ENCODE data around the gene GTPBP4.

GTPBP4 gene

DNA sequence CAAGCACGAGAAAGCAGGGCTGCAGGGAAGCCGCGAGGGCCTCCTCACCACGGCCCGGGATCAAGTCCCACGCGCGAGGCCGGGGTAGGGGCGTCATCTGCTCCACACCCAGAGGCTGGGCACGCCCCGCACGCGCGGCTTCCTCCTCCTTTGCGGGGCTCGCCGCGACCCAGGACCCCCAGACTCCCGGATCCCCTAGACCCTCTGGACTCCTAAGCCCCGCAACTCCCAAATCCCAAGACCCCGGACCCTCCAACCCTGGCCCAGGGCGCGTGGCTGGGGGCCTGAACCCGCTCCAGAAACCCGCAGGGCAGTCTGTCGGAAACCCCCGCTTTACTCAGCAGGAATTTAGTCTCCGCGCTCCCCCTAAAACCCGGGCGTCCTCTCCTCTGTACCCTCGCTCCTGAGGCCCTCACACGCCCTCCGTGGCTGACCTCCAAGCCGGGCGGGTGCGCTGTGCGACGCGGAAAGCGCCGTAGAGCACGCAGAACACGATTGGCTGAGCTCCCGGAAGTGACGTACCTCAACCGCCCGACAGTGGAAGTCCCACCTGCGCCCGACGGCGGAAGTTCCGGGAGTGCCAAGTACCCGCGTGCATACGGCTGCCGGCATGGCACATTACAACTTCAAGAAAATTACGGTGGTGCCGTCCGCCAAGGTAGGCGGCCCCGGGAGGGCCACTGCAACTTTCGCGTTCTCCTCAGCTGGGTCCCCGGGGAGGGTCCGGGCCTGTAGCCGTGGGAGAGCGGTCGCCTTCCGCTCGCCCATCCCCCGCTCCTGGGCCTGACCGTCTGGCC lies at the start of gene GTPBP4:
Gene GTPBP4, plus strand, starts transcription at position 565 of the 797 bp plus-strand sequence. Its CDS starts 46 bp downstream, at position 611.
- DNase-seq = peak; percentile 95 to 97

GRCh38 chr10:938941-939678 lies 49.1 kb upstream of the GTPBP4 start:
- no peak for DNase-seq

- DNase-seq = no peak
Observed at GRCh38 chr10:943334-944033, 44.8 kb upstream of the GTPBP4 start.

DNA sequence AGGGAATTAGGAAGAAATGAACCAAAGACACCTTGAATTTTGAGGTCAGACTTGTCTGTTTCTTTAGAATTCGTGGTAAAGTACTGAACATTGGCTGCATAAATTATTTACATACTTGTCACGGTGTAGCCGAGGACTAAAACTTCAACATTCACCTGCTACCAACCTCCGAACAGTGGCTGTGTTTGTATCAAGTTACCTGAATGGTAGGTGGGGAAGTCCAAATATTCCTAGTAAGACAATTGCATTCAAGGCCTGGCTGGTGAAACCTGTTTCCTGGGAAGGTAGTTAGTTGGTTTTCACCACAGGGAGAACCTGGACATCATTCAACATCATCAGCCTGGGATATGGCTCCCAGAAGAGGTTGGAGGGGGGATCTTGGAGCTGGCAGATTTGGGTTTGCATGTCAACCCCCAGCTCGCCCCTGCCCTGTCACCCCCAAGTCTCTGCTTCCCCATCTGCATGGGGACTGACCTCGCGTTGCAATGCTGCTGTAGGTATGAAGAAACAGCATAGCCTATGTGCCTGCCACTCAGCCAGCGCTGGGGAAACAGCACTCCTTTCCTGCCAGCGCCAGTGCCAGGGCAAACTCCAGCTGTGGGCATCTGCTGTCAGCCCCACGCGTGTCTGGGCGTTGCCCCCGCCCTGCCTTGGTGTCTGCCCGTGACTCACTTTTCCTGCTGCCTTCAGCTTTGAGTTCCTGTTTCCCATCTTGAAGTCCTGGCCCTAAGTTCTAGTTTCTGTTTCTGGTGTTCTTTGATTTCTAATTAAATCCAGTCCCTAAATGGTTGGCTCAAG lies 44.0 kb upstream of the GTPBP4 start:
- DNase-seq = peak; percentile 41 to 51

- no peak for DNase-seq
Observed at GRCh38 chr10:945778-946177, 42.5 kb upstream of the GTPBP4 start.

DNA sequence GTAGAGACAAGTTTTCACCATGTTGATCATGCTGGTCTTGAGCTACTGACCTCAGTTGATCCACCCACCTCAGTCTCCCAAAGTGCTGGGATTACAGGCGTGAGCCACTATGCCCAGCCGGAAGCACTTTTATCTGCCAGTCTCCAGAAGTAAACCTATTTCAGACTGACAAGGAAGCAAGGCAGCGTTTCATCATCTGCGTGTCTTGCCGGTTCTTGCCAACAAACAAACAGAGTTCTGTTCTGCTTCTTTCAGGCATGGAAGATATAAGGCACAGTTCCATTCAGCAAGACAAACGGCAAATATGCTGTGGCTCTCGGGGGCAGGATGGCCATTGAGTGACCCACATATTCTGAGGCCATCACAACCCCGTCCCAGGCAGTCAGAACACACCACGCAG lies 41.2 kb upstream of the GTPBP4 start:
- DNase-seq = no peak

DNA sequence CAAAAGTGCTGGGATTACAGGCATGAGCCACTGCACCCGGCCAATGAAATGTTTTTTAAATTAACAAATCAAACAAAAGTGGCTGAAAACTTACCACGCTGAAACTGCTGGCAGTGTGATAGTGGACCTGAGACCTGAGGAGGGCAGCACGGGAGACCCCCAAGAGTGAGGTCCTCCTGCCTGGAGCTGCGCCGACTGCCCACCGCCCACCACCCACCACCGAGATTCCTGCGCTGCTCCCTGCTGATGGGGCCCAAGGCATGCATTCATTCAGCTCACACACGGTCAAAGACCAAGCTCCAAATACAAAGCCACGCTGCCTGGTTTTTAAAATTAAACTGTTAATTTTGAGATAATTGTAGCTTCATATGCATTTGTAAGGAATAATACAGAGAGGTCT lies 40.4 kb upstream of the GTPBP4 start:
- DNase-seq = no peak

DNA sequence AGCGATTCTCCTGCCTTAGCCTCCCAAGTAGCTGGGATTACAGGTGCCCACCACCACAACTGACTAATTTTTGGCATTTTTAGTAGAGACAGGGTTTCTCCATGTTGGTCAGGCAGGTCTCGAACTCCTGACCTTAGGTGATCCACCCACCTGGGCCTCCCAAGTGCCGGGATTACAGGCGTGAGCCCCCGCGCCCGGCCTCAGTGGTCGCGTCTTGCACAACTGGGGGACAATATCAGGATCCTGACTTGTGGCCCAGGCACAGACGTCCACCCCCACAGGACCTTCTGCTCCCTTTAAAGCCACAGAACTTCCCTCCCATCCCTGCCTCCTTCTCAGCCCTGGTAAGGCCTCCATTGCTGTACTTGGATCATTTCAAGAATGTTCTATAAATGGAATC lies 39.9 kb upstream of the GTPBP4 start:
- no peak for DNase-seq

DNA sequence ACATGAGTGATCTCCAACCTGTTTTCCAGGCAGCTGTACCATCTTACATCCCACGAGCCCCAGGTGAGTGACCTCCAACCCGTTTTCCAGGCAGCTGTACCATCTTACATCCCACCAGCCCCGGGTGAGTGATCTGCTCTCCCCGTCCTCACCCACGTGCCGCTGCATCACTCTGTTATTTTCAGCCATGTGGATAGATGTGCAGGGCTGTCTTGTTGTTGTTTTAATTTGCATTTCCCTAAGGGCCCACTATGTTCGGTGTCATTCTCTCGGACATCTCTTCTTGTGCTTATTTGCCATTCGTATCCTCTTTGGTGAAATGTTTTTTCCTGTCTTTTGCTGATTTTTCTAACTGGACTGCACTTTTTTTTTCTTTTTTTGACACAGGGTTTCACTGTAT lies 38.8 kb upstream of the GTPBP4 start:
- no peak for DNase-seq

GRCh38 chr10:953836-954235 lies 34.4 kb upstream of the GTPBP4 start:
- no peak for DNase-seq

DNA sequence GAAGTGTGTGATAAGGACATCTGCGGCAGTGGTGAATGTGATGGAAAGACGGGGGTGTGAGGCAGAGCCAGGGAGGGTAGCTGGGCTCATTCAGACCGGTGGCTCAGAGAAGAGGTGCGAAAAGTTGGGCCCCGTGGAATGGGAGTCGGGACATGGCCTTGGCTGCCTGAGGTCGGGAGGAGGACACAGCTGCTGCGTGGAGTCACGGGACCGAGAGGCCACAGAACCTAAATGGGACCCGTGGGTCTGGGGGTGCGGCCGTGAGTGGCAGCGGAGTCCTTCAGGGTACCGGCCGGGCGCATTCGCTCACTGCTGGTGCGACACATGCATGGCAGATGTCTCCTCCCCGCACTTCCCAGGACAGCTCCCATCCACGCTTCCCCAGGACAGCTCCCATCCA lies 33.8 kb upstream of the GTPBP4 start:
- DNase-seq = no peak

DNA sequence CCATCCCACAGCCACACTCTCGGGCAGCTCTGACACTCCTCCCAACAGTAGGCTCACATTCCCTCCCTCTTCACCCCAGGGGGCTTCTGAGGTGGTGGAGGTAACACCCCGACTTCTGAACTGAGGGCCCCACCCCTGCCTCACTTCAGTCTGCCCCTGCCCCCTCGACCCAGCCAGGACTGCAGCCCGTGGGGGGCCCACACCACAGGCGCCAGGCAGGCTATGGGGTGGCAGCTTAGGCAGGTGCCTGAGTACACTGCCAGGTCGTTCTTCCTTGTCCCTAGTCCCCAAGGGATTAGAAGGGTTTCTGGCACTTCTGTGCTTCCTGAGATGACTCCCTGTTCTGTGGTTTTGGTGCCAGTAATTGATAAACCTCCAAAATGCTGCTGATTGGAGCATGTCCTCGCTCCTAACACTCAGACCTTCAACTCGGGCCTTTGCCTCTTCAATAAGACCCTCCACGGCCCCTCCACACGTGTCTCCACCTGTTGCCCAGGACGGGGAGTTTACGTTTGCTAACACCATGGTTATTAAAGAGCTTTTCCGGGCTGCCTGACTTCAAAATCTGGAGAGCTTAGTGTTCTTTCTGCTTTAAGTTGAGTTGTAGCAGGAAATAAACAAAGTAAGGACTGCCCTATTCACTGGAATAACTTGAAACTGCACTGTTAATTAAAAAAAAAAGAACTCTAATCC lies 33.0 kb upstream of the GTPBP4 start:
- no peak for DNase-seq

DNA sequence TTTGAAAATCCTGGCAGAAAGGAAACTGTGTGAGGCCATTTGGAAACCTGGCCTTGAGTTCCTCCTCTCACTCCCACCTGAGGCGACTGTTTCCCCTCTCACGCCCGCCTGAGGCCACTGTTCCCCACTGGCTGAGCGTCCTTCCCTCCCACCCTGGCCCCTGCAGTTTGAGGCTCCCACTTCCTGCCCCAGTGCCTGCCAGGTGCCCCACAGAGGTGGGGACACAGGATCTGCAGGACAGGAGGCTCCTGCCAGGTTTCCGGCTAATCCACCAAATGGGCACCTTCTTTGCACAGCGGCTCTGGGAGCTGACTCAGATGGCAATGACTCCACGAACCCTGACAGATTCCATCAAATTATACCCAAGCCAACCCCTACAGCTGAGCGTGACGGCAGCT lies 32.4 kb upstream of the GTPBP4 start:
- no peak for DNase-seq

DNA sequence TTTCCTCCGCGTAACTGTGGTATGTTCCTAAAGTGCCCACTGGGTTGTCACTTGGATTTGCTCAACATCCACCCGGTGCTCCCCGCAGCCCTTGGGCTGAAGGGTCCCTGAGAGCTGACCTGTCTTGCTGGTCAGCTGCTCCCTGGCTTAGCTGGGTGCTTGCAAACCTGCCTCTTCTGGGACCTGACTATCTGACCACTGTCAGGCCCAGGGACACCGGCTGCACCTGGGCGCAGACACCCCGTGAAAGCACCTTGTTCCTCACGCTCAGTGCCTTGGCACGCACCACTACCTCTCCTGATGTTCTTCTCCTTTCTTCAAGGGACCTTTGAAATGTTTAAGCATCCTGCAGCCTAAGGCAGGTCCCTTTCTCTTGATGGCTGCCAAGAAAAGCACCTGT lies 30.1 kb upstream of the GTPBP4 start:
- no peak for DNase-seq

GRCh38 chr10:958856-959255 lies 29.4 kb upstream of the GTPBP4 start:
- no peak for DNase-seq

GRCh38 chr10:962342-962741 lies 25.9 kb upstream of the GTPBP4 start:
- DNase-seq = no peak

DNA sequence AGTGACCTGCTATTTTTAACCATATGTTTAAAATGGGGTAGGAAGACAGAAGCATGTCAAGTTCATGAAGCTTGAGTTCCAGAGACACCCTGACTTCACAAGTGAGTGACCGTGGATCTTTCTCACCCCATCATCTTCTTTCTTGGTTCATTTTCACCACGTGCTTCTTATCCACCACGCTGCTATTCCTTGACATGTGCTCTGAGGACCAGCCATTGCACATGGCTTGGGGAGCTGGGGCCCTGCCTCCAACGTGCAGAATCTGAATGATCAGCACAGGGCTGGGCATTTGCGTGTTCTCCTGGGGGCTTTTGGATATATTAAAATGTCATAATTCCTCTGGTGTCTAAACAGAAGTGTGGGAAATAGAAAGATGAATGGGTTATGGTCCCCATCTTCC lies 25.0 kb upstream of the GTPBP4 start:
- DNase-seq = no peak

DNA sequence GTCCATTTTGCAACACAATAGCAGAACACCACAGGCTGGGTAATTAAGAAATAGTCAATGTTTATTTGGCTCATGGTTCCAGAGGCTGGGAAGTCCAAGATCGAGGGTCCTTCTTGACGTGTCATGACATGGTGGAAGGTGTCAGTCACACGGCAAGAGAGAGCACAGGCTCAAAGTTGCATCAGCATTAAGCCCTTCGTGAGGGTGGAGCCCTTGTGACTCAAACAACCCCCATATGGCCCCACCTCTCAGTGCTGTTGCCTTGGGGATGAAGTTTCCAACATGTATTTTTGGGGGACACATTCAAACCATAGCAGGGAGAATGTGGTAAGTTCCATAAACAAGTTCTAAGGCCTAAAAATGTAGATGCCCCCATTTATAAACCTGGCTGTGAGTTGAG lies 24.6 kb upstream of the GTPBP4 start:
- DNase-seq = no peak

DNA sequence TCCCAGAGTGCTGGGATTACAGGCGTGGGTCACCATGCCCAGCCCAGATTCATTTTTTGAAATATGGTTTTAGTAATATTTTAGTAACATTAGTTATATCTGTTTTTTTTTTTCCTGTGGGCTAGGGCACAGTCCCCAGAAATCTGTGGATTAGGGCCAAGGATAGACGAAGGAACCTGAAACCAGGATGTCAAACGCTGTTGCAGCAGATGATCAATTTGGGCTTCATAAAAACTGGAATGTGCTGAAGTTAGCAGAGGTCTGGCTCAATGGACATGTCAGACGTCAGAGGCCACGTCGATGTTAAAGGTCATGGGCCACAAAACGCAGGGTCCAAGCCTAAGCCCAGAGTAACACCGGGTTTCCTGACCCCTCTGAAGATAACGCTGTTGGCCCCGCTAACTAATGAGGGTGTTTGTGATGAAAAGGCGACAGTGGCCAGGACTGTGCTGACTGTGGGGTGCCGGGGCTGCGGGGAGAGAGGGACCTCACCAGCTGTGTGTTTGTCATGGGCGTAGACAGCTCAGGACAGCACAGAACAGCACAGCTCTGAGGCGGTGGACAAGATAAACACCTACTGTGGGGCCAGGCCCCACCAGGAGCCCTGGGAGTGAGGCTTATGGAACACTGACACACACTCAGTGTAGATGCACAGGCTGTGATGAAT lies 23.8 kb upstream of the GTPBP4 start:
- no peak for DNase-seq

DNA sequence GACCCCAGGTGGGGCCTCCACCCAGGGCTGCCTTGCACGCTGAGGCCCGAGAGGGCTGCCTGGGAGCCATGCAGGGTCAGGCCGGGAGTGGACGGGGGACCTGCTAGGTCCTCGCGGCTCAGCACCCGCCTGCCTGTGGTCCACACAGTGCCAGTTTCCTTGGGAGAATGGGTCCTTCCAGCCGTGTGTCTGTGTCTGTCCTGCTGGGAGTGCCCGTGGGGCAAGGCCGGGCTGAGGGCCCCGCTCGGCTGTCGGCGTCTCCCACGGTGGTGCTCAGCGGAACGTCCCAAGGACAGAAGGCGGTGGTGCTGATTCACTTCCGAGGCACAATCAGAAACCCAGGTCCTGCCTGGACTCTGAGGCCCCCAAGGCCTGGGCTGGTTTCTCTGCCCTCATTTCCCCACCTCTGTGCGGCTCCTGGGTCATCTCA lies 23.2 kb upstream of the GTPBP4 start:
- no peak for DNase-seq

DNA sequence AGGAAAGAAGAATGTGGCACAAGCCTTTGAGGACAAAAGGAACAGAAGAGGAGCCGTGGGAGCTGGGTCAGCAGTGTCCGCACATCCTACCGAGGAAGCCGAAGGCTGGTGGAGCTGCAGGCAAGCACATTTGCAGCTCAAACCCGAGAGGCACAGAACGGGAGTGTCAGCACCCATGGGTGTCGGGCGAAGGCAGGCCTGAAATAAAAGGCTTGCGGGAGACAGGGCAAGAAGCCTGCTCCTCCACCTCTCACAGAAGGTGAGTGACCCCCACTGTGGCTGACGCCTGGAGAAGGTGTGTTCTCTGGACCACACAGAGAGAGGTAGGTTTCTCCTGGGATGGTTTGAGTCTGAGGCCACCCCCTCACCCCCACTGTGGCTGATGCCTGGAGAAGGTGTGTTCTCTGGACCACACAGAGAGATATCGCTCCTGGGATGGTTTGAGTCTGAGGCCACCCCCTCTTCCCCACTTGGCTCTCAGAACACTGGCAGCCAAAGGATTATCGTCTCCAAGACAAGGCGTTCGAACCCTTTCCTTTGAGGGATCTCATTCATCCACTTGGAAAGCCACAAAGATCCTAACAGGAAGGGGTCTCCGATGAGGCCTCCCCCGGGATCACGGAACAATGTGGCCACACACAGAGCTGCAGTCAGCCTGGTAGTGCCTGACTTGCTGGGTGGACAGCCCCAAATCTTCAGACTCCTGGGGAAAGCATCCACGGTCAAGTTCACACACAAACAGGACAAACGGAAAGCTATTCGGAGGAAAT lies 21.6 kb upstream of the GTPBP4 start:
- no peak for DNase-seq

All from activated CD4-positive, alpha-beta T cell treated with anti-CD3 and anti-CD28 coated beads, Interleukin-2, amount 50 U/mL, for 4 hours (primary cell).